ENCODE data around the gene CDYL2.
"Not testable (repeated sequence)": the region's sequence is repeated elsewhere in the genome, so short reads cannot be mapped to it uniquely, and the experiment has no call there.

Gene CDYL2

DNA sequence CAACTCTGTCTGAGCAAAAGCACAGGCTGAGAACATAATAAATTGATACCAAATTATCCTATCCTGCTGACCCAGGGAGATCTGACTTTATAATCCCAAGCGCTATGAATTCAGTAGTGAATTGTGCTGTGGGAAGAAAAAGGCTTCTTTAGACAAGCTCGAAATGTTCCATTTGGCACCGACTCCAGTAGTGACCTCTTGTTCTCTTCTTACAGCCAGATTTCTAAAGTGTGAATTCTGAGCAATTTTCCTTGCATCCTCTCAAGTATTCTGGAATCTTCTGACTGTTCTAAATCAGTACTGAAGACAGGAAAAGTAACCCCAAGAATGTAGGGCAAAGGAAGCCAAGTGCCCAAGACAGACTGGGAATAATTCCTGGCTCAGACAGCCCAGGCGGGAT lies 58.2 kb downstream of the CDYL2 start:
- no peak for DNase-seq (ENCODE audit: low read depth in 2 of 2)

GRCh38 chr16:80744856-80745255 lies 59.5 kb downstream of the CDYL2 start:
- DNase-seq (ENCODE audit: low read depth in 2 of 2) = no peak

GRCh38 chr16:80743772-80744171 lies 60.6 kb downstream of the CDYL2 start:
- DNase-seq (ENCODE audit: low read depth in 2 of 2) = no peak

- DNase-seq (ENCODE audit: low read depth in 2 of 2) = no peak
These were observed 61.1 kb downstream of the CDYL2 start for GRCh38 chr16:80743273-80743672.

GRCh38 chr16:80742331-80742730 lies 62.1 kb downstream of the CDYL2 start:
- no peak for DNase-seq (ENCODE audit: low read depth in 2 of 2)

GRCh38 chr16:80741724-80742123 lies 62.7 kb downstream of the CDYL2 start:
- DNase-seq (ENCODE audit: low read depth in 2 of 2) = no peak

- peak in 1 of 2 experiments; percentile 15 for DNase-seq (ENCODE audit: low read depth in 2 of 2)
These were observed 64.9 kb downstream of the CDYL2 start for GRCh38 chr16:80739523-80739922.

DNA sequence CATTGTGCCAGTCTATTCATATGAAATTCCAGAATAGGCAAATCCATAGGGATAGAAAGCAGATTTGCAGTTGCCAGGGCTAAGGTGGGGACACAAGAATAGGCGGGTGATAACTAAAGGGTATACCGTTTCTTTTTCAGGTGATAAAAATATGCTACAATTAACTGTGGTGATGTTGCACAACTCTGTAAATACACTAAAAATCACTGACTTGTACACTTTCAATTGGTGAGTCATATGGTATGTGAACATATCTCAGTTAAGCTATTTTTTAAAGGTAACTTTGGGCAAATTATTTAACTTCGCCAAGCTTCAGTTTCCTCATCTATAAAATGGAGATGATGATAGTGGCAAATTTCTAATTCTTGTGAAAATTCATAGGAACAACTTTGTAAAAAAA lies 65.9 kb downstream of the CDYL2 start:
- no peak for DNase-seq (ENCODE audit: low read depth in 2 of 2)

DNA sequence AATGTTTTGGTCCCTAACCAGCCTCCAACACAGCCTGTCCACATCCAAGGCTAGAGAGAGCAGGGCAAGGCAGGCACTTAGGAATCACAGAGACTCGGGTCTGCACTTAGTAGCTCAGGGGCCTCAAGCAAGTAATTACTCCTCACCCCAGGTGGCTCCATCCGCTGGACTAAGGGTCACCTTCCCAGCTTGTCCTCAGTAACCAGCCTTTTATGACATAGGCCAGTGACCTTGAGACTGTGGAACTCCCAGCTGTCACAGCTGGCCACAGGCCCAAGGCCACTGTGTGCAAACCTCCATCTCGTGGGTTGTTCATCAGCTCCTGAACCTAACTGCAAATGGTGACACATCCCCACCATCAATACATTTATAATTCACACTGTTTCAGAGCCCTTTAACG lies 68.6 kb downstream of the CDYL2 start:
- DNase-seq (ENCODE audit: low read depth in 2 of 2) = no peak

GRCh38 chr16:80733407-80733806 lies 71.0 kb downstream of the CDYL2 start:
- no peak for DNase-seq (ENCODE audit: low read depth in 2 of 2)

- no peak for DNase-seq (ENCODE audit: low read depth in 2 of 2)
These were observed 72.5 kb downstream of the CDYL2 start for GRCh38 chr16:80731915-80732314.

DNA sequence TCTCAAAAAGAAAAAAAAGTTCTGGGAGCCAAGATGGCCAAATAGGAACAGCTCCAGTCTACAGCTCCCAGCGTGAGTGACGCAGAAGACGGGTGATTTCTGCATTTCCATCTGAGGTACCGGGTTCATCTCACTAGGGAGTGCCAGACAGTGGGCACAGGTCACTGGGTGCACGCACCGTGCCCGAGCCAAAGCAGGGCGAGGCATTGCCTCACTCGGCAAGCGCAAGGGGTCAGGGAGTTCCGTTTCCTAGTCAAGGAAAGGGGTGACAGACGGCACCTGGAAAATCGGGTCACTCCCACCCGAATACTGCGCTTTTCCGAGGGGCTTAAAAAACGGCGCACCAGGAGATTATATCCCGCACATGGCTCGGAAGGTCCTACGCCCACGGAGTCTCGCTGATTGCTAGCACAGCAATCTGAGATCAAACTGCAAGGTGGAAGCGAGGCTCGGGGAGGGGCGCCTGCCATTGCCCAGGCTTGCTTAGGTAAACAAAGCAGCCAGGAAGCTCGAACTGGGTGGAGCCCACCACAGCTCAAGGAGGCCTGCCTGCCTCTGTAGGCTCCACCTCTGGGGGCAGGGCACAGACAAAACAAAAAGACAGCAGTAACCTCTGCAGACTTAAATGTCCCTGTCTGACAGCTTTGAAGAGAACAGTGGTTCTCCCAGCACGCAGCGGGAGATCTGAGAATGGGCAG lies 77.2 kb downstream of the CDYL2 start:
- DNase-seq (ENCODE audit: low read depth in 2 of 2) = not testable (repeated sequence)

DNA sequence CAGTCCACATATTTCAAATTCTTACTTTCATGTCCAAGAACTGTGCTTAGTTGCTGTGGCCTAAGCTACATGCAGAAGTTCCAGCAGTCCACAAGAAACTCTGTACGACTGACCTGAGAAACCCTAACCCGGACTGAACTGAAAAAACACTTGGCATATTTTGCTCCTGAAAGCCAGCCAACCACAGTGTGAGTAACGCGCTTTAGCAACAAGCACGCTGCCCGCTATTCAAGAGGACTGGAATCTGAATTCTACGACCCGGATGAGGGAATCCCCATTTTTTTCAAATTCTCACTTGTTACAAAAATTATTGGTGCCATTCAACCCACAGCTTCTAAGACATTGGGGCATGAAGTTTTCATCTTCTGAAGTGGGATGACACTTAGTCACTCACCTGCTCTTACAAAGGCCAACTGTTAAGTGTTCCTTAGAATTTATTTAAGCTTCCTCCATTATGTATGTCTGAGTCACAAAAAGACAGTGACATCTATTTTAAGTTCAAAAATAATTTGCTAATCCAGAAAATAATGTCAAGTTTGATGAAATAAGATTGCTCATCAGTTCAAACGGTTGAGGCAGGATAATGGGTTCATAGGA lies 78.7 kb downstream of the CDYL2 start:
- DNase-seq (ENCODE audit: low read depth in 2 of 2) = no peak

GRCh38 chr16:80723981-80724380 lies 80.4 kb downstream of the CDYL2 start:
- DNase-seq (ENCODE audit: low read depth in 2 of 2) = no peak

DNA sequence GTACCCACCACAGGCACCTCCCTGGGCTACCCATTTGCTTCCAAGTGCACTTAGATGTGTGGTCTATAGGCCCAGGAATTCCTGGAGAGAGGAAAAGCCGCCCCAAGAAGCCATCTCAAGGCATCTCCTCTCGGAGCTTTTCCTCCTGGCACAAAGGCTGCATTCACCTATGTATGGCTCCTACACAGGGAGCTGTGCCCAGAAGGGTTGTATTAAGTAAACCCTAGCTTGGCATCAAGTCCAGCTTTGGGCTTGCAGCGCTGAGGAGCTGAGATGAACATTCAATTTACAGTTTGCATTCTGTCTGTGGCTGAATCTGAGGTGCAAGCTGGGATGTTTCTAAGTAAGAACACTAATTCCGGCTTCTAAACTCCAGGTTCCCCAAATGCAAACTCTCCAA lies 81.3 kb downstream of the CDYL2 start:
- DNase-seq (ENCODE audit: low read depth in 2 of 2) = no peak

- no peak for DNase-seq (ENCODE audit: low read depth in 2 of 2)
These were observed 83.5 kb downstream of the CDYL2 start for GRCh38 chr16:80720804-80721371.

GRCh38 chr16:80719573-80719972 lies 84.8 kb downstream of the CDYL2 start:
- no peak for DNase-seq (ENCODE audit: low read depth in 2 of 2)

DNA sequence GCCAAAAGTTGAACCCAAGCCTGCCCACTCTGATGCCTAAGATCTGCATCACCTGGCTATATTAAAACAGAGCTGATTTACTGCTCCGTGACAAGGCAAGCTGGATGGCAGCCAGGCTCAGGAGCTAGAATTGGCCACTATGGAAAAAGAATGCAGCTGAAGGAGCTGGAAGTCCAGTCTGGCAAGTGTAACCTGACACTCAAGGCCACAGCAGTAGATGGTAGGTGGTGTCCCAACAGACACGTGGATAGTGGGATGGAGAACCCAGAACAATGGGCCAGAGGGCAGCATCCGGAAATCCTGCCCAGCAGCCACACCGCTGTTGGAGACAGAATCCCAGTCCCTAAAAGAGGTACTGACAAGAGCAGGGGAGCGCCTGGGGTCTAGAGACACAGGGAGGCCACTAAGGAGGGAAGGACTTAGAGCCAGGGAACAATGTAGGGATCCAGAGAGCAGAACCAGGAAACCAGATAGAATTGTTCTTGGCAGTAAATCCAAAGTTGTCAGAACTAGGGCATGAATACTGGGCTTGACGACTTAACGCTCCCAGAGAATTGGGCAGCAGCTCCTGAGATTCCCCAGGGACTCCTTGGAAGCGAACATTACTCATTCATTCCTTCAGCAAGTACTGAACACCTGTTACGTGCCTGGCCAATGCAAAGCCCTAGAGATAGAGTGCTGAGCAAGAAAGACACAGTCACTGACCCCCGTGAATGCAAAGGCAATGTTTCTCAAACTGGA lies 85.7 kb downstream of the CDYL2 start:
- DNase-seq (ENCODE audit: low read depth in 2 of 2) = no peak

GRCh38 chr16:80717611-80718010 lies 86.8 kb downstream of the CDYL2 start:
- no peak for DNase-seq (ENCODE audit: low read depth in 2 of 2)

GRCh38 chr16:80716564-80717139 lies 87.7 kb downstream of the CDYL2 start:
- no peak for DNase-seq (ENCODE audit: low read depth in 2 of 2)

DNA sequence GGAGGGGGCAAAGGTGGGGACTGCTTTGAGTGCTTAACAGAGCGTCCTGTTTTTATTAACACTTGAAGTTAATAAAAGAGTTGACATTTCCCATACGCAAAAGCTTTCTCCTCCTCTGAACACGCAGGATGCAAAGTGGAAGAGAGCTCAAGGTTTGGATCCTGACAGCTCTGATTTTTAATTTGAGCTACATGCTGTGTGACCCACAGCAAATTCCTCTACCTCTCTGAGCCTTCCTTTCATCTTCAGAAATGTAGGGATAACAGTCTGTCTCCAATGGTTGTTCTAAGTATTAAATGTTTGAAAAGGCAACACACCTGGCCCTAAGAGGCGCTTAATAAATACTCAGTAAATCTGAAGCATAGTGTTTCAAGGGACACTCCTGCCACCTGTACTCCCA lies 93.0 kb downstream of the CDYL2 start:
- no peak for DNase-seq (ENCODE audit: low read depth in 2 of 2)

GRCh38 chr16:80710918-80711317 lies 93.5 kb downstream of the CDYL2 start:
- DNase-seq (ENCODE audit: low read depth in 2 of 2) = no peak

Data from stimulated activated CD4-positive, alpha-beta T cell treated with anti-CD3 and anti-CD28 coated beads, Interleukin-12 subunit alpha, Interleukin-12 subunit beta, amount 100 ng/mL, for 24 hours (primary cell).